Smooth muscle cell (in vitro differentiated cells): Measurements from ENCODE around the gene COLEC11. TPM values are rescaled to one million over a fixed set of nuclear protein-coding genes. Genes with fewer than 3 reads are reported as not detected.

Experiments
- DNase-seq: peaks from one replicate; lab custom pipeline; 2025; ENCODE audit not compliant: unreplicated experiment; lab: John Stamatoyannopoulos, UW
- H2AFZ ChIP-seq: fragments of 200-600 bp; sonication (generic); 2 replicates; pipeline ENCODE4 v1.6.0; 2016; ENCODE audit warnings: antibody characterized with exemption, low read depth, mild to moderate bottlenecking
- H3F3A ChIP-seq: fragments of 200-600 bp; sonication (generic); 2 replicates; pipeline ENCODE4 v1.6.0; 2017; ENCODE audit warnings: antibody characterized with exemption, low read depth
- H3K27ac ChIP-seq: fragments of 200-600 bp; sonication (generic); 2 replicates; pipeline ENCODE4 v1.5.1; 2016; ENCODE audit warnings: low read depth, mild to moderate bottlenecking
- H3K27me3 ChIP-seq: fragments of 200-600 bp; sonication (generic); 2 replicates; pipeline ENCODE4 v1.6.1; 2016; ENCODE audit warnings: low read depth, mild to moderate bottlenecking
- H3K36me3 ChIP-seq: fragments of 200-600 bp; sonication (generic); 2 replicates; pipeline ENCODE4 v1.5.1; 2016; ENCODE audit warnings: low read depth
- H3K4me1 ChIP-seq: fragments of 200-600 bp; sonication (generic); 2 replicates; pipeline ENCODE4 v1.5.1; 2016; ENCODE audit warnings: low read depth
- H3K4me2 ChIP-seq: fragments of 200-600 bp; sonication (generic); 2 replicates; pipeline ENCODE4 v1.6.0; 2016; ENCODE audit warnings: mild to moderate bottlenecking
- H3K4me3 ChIP-seq: fragments of 200-600 bp; sonication (generic); 2 replicates; pipeline ENCODE4 v1.5.1; 2016; ENCODE audit warnings: mild to moderate bottlenecking
- H3K79me2 ChIP-seq: fragments of 200-600 bp; sonication (generic); 2 replicates; pipeline ENCODE4 v1.6.0; 2016; ENCODE audit warnings: low read depth, mild to moderate bottlenecking
- H3K9ac ChIP-seq: fragments of 200-600 bp; sonication (generic); 2 replicates; pipeline ENCODE4 v1.6.0; 2016; ENCODE audit warnings: low read depth
- H3K9me3 ChIP-seq: fragments of 200-600 bp; sonication (generic); replicated peaks from 2 replicates; pipeline ENCODE4 v1.5.1; 2016; ENCODE audit warnings: low read depth
- H4K20me1 ChIP-seq: fragments of 200-600 bp; sonication (generic); 2 replicates; pipeline ENCODE4 v1.6.0; 2016; ENCODE audit warnings: low read depth
- CTCF ChIP-seq: fragments of 200-600 bp; sonication (generic); IDR thresholded peaks from 2 replicates; pipeline ENCODE4 v1.5.1; 2017; ENCODE audit warnings: borderline replicate concordance, mild to moderate bottlenecking, antibody characterized with exemption; ENCODE audit not compliant: insufficient read depth, poor library complexity, severe bottlenecking
- WGBS: methylation state at CpG from one replicate; pipeline ENCODE4 v1.1.7; 2016; ENCODE audit warnings: low lambda C conversion rate; 5-methylcytosine and 5-hydroxymethylcytosine counted together
- polyA plus RNA-seq: library from polyadenylated mRNA; unstranded; fragments of >200 nt; fragmentation: Nextera tagmentation; extraction: Ambion mirVana; gene quantifications from 2 replicates; pipeline ENCODE4 v1.2.1, GENCODE V29; 2016
- total RNA-seq: library from RNA; depleted of rRNA; stranded (reverse); fragments of >200 nt; gene quantifications from 2 replicates; pipeline ENCODE4 v1.2.3, GENCODE V29; 2014

Gene COLEC11
- total and polyA plus RNA-seq, 2 experiments from 2014 or later = 18.1 to 30.8 TPM

GRCh38 chr2:3670376-3670775, 75.5 kb downstream of the COLEC11 start:
- no peak for TF ChIP-seq CTCF
- DNase-seq = no peak

GRCh38 chr2:3670941-3671340, 76.0 kb downstream of the COLEC11 start:
- TF ChIP-seq CTCF = no peak
- WGBS = 90% methylated on average over 11 of the region's 11 CpGs

More at GRCh38 chr2:3670376-3670775, 75.5 kb downstream of the COLEC11 start:
- Histone ChIP-seq H3K9me3 (no peaks in the 10 kb centered on the region), H3K79me2 (no peaks in the 10 kb centered on the region), H3F3A (no peaks in the 10 kb centered on the region), H3K4me3 (no peak overlapping the region), H3K36me3 (no peaks in the 10 kb centered on the region), H3K4me2 (no peak overlapping the region), H2AFZ (no peak overlapping the region), H4K20me1 (no peaks in the 10 kb centered on the region), H3K4me1 (no peaks in the 10 kb centered on the region), H3K27ac (no peak overlapping the region), H3K27me3 (no peaks in the 10 kb centered on the region), H3K9ac (no peak overlapping the region)
- WGBS = 95% methylated on average over 15 of the region's 15 CpGs

GRCh38 chr2:3672861-3673678, 78.2 kb downstream of the COLEC11 start:
- Histone ChIP-seq H3K9me3 (no peaks in the 10 kb centered on the region), H3K36me3 (no peaks in the 10 kb centered on the region), H3F3A (no peaks in the 10 kb centered on the region), H4K20me1 (no peaks in the 10 kb centered on the region), H3K79me2 (no peaks in the 10 kb centered on the region), H3K27me3 (no peaks in the 10 kb centered on the region), H3K27ac (no peak overlapping the region), H3K4me1 (no peaks in the 10 kb centered on the region), H2AFZ (no peak overlapping the region), H3K9ac (no peak overlapping the region), H3K4me3 (no peak overlapping the region), H3K4me2 (no peak overlapping the region)
- 95% methylated on average over 9 of the region's 9 CpGs for WGBS
- TF ChIP-seq CTCF = no peak
- no peak for DNase-seq

More at GRCh38 chr2:3670941-3671340, 76.0 kb downstream of the COLEC11 start:
- Histone ChIP-seq H3K27me3 (no peaks in the 10 kb centered on the region), H3F3A (no peaks in the 10 kb centered on the region), H3K4me1 (no peaks in the 10 kb centered on the region), H3K9me3 (no peaks in the 10 kb centered on the region), H3K9ac (no peak overlapping the region), H4K20me1 (no peaks in the 10 kb centered on the region), H3K27ac (no peak overlapping the region), H3K36me3 (no peaks in the 10 kb centered on the region), H3K4me3 (no peak overlapping the region), H3K79me2 (no peaks in the 10 kb centered on the region), H3K4me2 (no peak overlapping the region), H2AFZ (no peak overlapping the region)
- no peak for DNase-seq
